Hepatocyte (in vitro differentiated cells): ENCODE data around the gene RIC8B. TPM values are rescaled to one million over a fixed set of nuclear protein-coding genes. Genes with fewer than 3 reads are reported as not detected.

ENCODE experiments used
- DNase-seq: peaks from one replicate; pipeline ENCODE4 v3.0.0-alpha.2; 2016; ENCODE audit warnings: low spot score
- H2AFZ ChIP-seq: fragments of 200-600 bp; sonication (generic); 2 replicates; pipeline ENCODE4 v1.6.0; 2016; ENCODE audit warnings: antibody characterized with exemption, mild to moderate bottlenecking
- H3K27ac ChIP-seq: fragments of 200-600 bp; sonication (generic); 2 replicates; pipeline ENCODE4 v1.5.1; 2016; ENCODE audit warnings: mild to moderate bottlenecking
- H3K27me3 ChIP-seq: fragments of 200-600 bp; sonication (generic); 2 replicates; pipeline ENCODE4 v1.6.1; 2016
- H3K36me3 ChIP-seq: fragments of 200-600 bp; sonication (generic); replicated peaks from 2 replicates; pipeline ENCODE4 v1.5.1; 2016; ENCODE audit warnings: low read depth; ENCODE audit not compliant: insufficient read depth
- H3K4me1 ChIP-seq: fragments of 200-600 bp; sonication (generic); 2 replicates; pipeline ENCODE4 v1.5.1; 2016; ENCODE audit warnings: mild to moderate bottlenecking, moderate library complexity; ENCODE audit not compliant: insufficient read depth
- H3K4me2 ChIP-seq: fragments of 200-600 bp; sonication (generic); 2 replicates; pipeline ENCODE4 v1.6.0; 2016
- H3K4me3 ChIP-seq: fragments of 200-600 bp; sonication (generic); 2 replicates; pipeline ENCODE4 v1.5.1; 2016; ENCODE audit warnings: mild to moderate bottlenecking
- H3K79me2 ChIP-seq: fragments of 200-600 bp; sonication (generic); 2 replicates; pipeline ENCODE4 v1.6.0; 2017; ENCODE audit warnings: mild to moderate bottlenecking
- H3K9me2 ChIP-seq: fragments of 200-600 bp; sonication (generic); replicated peaks from 2 replicates; pipeline ENCODE4 v1.6.0; 2017; ENCODE audit warnings: mild to moderate bottlenecking; ENCODE audit not compliant: insufficient read depth
- H3K9me3 ChIP-seq: fragments of 200-600 bp; sonication (generic); 2 replicates; pipeline ENCODE4 v1.5.1; 2016; ENCODE audit warnings: low read depth, mild to moderate bottlenecking
- H4K20me1 ChIP-seq: fragments of 200-600 bp; sonication (generic); 2 replicates; pipeline ENCODE4 v1.6.0; 2016; ENCODE audit warnings: mild to moderate bottlenecking; ENCODE audit not compliant: insufficient read depth, poor library complexity, severe bottlenecking
- CTCF ChIP-seq: fragments of 200-600 bp; sonication (generic); IDR thresholded peaks from 2 replicates; pipeline ENCODE4 v1.5.1; 2016; ENCODE audit warnings: antibody characterized with exemption, mild to moderate bottlenecking; ENCODE audit not compliant: poor library complexity
- EZH2 ChIP-seq: fragments of 200-600 bp; sonication (generic); IDR thresholded peaks from 2 replicates; pipeline ENCODE4 v1.6.1; 2016; ENCODE audit warnings: antibody characterized with exemption, mild to moderate bottlenecking, borderline replicate concordance
- EZH2phosphoT487 ChIP-seq: fragments of 200-600 bp; sonication (generic); IDR thresholded peaks from one replicate; pipeline ENCODE4 v1.6.1; 2018; ENCODE audit warnings: antibody characterized with exemption, mild to moderate bottlenecking, low read depth, moderate library complexity; ENCODE audit not compliant: unreplicated experiment, severe bottlenecking
- WGBS: methylation state at CpG from one replicate; pipeline ENCODE4 v1.1.6; 2016; ENCODE audit warnings: low lambda C conversion rate; ENCODE audit errors: missing lambda C conversion rate; 5-methylcytosine and 5-hydroxymethylcytosine counted together
- polyA plus RNA-seq: library from polyadenylated mRNA; unstranded; fragments of >200 nt; fragmentation: Nextera tagmentation; extraction: Ambion mirVana; gene quantifications from 2 replicates; pipeline ENCODE4 v1.2.1, GENCODE V29; 2016
- total RNA-seq: library from RNA; depleted of rRNA; stranded (reverse); fragments of >200 nt; gene quantifications from 2 replicates; pipeline ENCODE4 v1.2.3, GENCODE V29; 2014

Gene RIC8B
- total and polyA plus RNA-seq, 2 experiments from 2014 or later: 5.4 to 10.6 TPM

GRCh38 chr12:106847861-106848260 lies 73.4 kb downstream of the RIC8B start:
- Histone ChIP-seq H3K27ac (peak overlapping the region; percentile 27), H3K79me2 (no peaks in the 10 kb centered on the region), H3K27me3 (no peaks in the 10 kb centered on the region), H3K9me2 (no peaks in the 10 kb centered on the region), H2AFZ (no peak overlapping the region), H3K36me3 (peaks cover 3% of the 10 kb centered on the region), H3K4me3 (no peak overlapping the region), H3K4me1 (no peaks in the 10 kb centered on the region), H4K20me1 (no peaks in the 10 kb centered on the region), H3K4me2 (no peak overlapping the region), H3K9me3 (no peaks in the 10 kb centered on the region)
- no peak for DNase-seq
- TF ChIP-seq EZH2phosphoT487: no peak
- TF ChIP-seq EZH2: no peak
- TF ChIP-seq CTCF: no peak
- WGBS: 78% methylated on average over 2 of the region's 2 CpGs

- H3K9me2 ChIP-seq: no peaks in the 10 kb centered on the region
- H3K4me2 ChIP-seq: no peak overlapping the region
- no peaks in the 10 kb centered on the region for H3K27me3 ChIP-seq
- DNase-seq: no peak
- H3K36me3 ChIP-seq: no peaks in the 10 kb centered on the region
- H3K79me2 ChIP-seq: no peaks in the 10 kb centered on the region
- H3K4me1 ChIP-seq: peaks cover 10% of the 10 kb centered on the region
- TF ChIP-seq EZH2 (no peak), CTCF (no peak), EZH2phosphoT487 (no peak)
- no peak overlapping the region for H3K27ac ChIP-seq
- no peaks in the 10 kb centered on the region for H3K9me3 ChIP-seq
- no peaks in the 10 kb centered on the region for H4K20me1 ChIP-seq
- H3K4me3 ChIP-seq: no peak overlapping the region
- 94% methylated on average over 5 of the region's 5 CpGs for WGBS
- H2AFZ ChIP-seq: no peak overlapping the region
Measured at GRCh38 chr12:106851306-106851705, 76.8 kb downstream of the RIC8B start.

GRCh38 chr12:106854723-106855122 lies 80.2 kb downstream of the RIC8B start:
- Histone ChIP-seq H3K4me3 (no peak overlapping the region), H3K9me3 (no peaks in the 10 kb centered on the region), H3K4me2 (peak overlapping the region; percentile 19), H3K27ac (no peak overlapping the region), H3K9me2 (no peaks in the 10 kb centered on the region), H3K79me2 (no peaks in the 10 kb centered on the region), H2AFZ (no peak overlapping the region), H4K20me1 (no peaks in the 10 kb centered on the region), H3K36me3 (no peaks in the 10 kb centered on the region), H3K27me3 (no peaks in the 10 kb centered on the region), H3K4me1 (peaks cover 10% of the 10 kb centered on the region)
- no peak for DNase-seq
- 96% methylated on average over 4 of the region's 4 CpGs for WGBS
- TF ChIP-seq EZH2phosphoT487: no peak
- TF ChIP-seq CTCF: no peak
- no peak for TF ChIP-seq EZH2

GRCh38 chr12:106855221-106855758 lies 80.8 kb downstream of the RIC8B start:
- Histone ChIP-seq H3K4me1 (peaks cover 10% of the 10 kb centered on the region), H3K4me3 (no peak overlapping the region), H2AFZ (no peak overlapping the region), H3K4me2 (peak overlapping the region; percentile 19), H3K9me3 (no peaks in the 10 kb centered on the region), H3K9me2 (no peaks in the 10 kb centered on the region), H3K36me3 (no peaks in the 10 kb centered on the region), H3K27me3 (no peaks in the 10 kb centered on the region), H4K20me1 (no peaks in the 10 kb centered on the region), H3K27ac (peak overlapping the region; percentile 53), H3K79me2 (no peaks in the 10 kb centered on the region)
- no peak for DNase-seq
- WGBS: 79% methylated on average over 2 of the region's 2 CpGs
- no peak for TF ChIP-seq EZH2phosphoT487
- no peak for TF ChIP-seq EZH2
- TF ChIP-seq CTCF: no peak
